ENCODE data around the gene AMIGO3.

DNA sequence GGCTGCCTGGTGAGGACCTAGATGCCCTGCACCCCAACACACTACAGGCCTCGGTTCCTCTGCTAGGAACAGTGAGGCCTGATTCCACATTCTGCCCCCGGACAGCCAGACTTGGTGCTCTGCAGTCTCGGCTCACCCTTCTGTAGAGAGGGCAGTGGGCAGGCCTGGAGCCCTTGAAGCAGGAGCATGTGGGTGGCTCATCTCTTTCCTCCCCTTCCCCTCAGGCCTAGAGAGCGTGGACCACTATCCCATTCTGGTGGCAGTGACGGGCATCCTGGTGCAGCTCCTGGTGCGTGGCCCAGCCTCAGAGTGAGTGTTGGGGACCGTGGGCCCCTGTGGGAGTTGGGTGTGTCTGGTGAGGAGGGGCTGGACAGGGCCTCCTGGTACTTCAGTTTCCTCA is 3.3 kb downstream of the AMIGO3 start:
- TF ChIP-seq CTCF (IDR thresholded peaks at IDR 0.05; ENCODE audit: low read depth, low read length), result no peak
- TF ChIP-seq EZH2phosphoT487 (IDR thresholded peaks at IDR 0.05; ENCODE audit: low read depth), result no peak
